ENCODE data around the gene ADGRV1.

ADGRV1 gene

DNA sequence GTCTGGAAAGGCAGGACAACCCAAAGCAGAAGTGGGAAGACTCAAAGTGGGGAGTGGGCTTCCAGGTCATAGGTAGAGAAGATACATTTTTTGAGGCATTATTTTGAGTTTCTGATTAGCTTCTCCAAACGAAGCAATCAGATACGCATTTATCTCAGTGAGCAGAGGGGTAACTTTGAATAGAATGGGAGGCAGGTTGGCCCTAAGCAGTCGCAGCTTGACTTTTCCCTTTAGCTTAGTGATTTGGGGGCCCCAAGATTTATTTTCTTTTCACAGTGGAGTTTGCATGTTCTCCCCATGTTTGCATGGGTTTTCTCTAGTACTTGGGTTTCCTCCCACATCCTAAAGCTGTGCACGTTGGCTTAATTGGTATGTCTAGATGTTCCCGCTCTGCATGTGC is 422.6 kb downstream of the ADGRV1 start:
- H3K27ac Mint-ChIP-seq = no peak overlapping the region
- TF ChIP-seq, protein P1, sequence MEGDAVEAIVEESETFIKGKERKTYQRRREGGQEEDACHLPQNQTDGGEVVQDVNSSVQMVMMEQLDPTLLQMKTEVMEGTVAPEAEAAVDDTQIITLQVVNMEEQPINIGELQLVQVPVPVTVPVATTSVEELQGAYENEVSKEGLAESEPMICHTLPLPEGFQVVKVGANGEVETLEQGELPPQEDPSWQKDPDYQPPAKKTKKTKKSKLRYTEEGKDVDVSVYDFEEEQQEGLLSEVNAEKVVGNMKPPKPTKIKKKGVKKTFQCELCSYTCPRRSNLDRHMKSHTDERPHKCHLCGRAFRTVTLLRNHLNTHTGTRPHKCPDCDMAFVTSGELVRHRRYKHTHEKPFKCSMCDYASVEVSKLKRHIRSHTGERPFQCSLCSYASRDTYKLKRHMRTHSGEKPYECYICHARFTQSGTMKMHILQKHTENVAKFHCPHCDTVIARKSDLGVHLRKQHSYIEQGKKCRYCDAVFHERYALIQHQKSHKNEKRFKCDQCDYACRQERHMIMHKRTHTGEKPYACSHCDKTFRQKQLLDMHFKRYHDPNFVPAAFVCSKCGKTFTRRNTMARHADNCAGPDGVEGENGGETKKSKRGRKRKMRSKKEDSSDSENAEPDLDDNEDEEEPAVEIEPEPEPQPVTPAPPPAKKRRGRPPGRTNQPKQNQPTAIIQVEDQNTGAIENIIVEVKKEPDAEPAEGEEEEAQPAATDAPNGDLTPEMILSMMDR (IDR thresholded peaks at IDR 0.05; ENCODE audit: unreplicated experiment in 3 of 3) = no peak
- H3K9me3 Mint-ChIP-seq = no peaks in the 10 kb centered on the region
- H3K4me1 Mint-ChIP-seq = peaks cover 10% of the 10 kb centered on the region
- peaks cover 6% of the 10 kb centered on the region for H3K27me3 Mint-ChIP-seq (ENCODE audit: low read depth)
- no peaks in the 10 kb centered on the region for H3K36me3 Mint-ChIP-seq (ENCODE audit: low read depth)
- H3K4me3 Mint-ChIP-seq = no peak overlapping the region

DNA sequence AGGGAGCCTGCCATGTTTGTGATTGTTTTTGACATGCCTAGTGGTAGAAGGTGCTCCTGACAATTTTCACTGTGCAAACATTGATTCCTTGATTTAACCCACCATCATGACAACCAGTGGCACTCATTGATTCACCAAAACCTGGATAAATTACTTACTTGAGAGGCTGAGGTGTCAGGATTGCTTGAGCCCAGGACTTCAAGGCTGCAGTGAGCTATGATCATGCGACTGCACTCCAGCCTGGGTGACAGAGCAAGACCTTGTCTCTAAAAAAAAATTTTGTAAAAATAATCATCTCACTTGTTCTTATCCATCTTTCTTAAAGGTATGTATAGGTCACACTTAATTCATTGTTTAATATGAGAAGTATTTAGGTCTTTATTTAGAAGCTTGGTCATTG is 423.2 kb downstream of the ADGRV1 start:
- no peak overlapping the region for H3K27ac Mint-ChIP-seq
- peaks cover 6% of the 10 kb centered on the region for H3K27me3 Mint-ChIP-seq (ENCODE audit: low read depth)
- no peak overlapping the region for H3K4me3 Mint-ChIP-seq
- no peaks in the 10 kb centered on the region for H3K9me3 Mint-ChIP-seq
- H3K36me3 Mint-ChIP-seq (ENCODE audit: low read depth) = no peaks in the 10 kb centered on the region
- TF ChIP-seq, protein P1 (IDR thresholded peaks at IDR 0.05; ENCODE audit: unreplicated experiment in 3 of 3) = no peak
- peaks cover 10% of the 10 kb centered on the region for H3K4me1 Mint-ChIP-seq

DNA sequence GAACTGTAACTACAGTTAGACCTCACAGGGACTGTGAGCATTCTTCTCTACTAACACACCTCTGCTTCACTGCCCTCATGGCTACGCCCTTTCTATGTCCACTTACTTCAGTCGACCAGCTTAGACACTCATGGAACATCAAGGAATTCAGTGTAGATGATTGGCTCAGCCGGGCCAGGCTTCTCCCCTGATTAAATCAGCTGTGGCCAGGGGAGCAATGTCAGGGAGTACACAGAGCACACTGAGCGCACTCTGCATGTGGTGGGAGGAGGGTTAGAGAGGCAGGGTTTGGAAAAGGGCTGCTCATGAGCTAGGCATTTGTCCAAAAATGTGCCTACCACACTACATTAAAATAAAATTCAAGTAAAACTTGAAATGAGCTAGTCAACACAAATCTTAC is 424.0 kb downstream of the ADGRV1 start:
- Mint-ChIP-seq H3K4me3 (no peak overlapping the region), H3K4me1 (peaks cover 10% of the 10 kb centered on the region), H3K9me3 (no peaks in the 10 kb centered on the region), H3K27ac (no peak overlapping the region), H3K36me3 (ENCODE audit: low read depth) (no peaks in the 10 kb centered on the region), H3K27me3 (ENCODE audit: low read depth) (peaks cover 6% of the 10 kb centered on the region)
- TF ChIP-seq, protein P1 (IDR thresholded peaks at IDR 0.05; ENCODE audit: unreplicated experiment in 3 of 3) = no peak

DNA sequence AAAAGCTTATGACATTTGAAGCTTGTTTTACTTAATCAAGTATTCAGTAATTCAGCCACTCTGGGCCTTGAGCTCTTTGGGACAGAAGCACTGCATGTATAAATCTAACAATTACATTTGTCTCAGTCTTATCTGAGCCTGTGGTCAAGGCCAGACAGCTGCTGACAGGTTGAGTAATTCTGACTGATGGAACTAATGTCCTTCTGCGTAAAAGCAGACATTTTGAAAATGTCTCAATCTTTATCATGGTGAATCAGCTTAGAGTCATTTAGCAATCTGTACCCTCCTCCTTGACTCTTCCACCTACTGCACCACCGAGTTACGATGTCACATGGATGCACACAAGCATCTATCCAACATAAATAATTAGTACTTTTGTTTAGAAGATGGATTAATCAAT is 424.6 kb downstream of the ADGRV1 start:
- no peak overlapping the region for H3K27ac Mint-ChIP-seq
- H3K9me3 Mint-ChIP-seq = no peaks in the 10 kb centered on the region
- no peak overlapping the region for H3K4me3 Mint-ChIP-seq
- TF ChIP-seq, protein P1 (IDR thresholded peaks at IDR 0.05; ENCODE audit: unreplicated experiment in 3 of 3) = no peak
- peaks cover 6% of the 10 kb centered on the region for H3K27me3 Mint-ChIP-seq (ENCODE audit: low read depth)
- peaks cover 4% of the 10 kb centered on the region for H3K36me3 Mint-ChIP-seq (ENCODE audit: low read depth)
- peaks cover 10% of the 10 kb centered on the region for H3K4me1 Mint-ChIP-seq

DNA sequence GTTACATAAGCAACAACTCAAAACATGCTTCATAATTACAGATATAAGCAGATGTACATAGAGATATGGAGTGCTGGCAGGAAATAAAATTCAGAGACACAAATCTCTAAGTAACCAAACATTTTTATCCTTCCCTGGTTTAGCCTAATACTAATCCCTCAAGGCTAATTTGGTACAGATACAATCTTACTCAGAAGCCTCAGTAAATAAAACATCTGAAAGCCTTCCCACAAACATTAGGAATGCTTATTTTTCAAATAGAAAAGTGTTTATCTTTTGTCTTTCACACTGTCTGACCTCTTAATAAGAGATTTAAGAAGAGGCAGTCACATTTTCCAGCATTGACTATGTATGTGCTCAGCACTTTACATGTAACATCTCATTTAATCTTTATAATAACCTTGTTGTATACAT is 425.1 kb downstream of the ADGRV1 start:
- H3K27me3 Mint-ChIP-seq (ENCODE audit: low read depth) = peaks cover 6% of the 10 kb centered on the region
- TF ChIP-seq, protein P1 (IDR thresholded peaks at IDR 0.05; ENCODE audit: unreplicated experiment in 3 of 3) = no peak
- no peaks in the 10 kb centered on the region for H3K9me3 Mint-ChIP-seq
- H3K4me1 Mint-ChIP-seq = peaks cover 10% of the 10 kb centered on the region
- no peak overlapping the region for H3K4me3 Mint-ChIP-seq
- H3K36me3 Mint-ChIP-seq (ENCODE audit: low read depth) = peaks cover 4% of the 10 kb centered on the region
- no peak overlapping the region for H3K27ac Mint-ChIP-seq

DNA sequence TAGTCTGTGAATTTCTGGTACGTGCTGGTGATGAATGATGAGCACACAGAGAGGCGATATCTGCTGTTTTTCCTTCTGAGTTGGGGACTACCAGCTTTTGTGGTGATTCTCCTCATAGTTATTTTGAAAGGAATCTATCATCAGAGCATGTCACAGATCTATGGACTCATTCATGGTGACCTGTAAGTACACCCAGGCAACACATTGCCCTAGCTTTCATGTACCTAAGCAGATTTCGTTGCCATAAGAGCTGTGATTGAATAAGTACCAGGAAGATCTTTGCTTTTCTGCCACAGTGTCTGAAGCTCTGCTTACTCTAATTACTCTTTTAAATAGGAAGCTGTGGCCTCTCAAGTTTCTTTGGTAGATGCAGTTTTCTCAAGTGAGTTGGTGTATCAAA is 426.7 kb downstream of the ADGRV1 start:
- Mint-ChIP-seq H3K36me3 (ENCODE audit: low read depth) (peaks cover 10% of the 10 kb centered on the region), H3K27ac (no peak overlapping the region), H3K4me3 (no peak overlapping the region), H3K9me3 (peaks cover 3% of the 10 kb centered on the region), H3K4me1 (peaks cover 10% of the 10 kb centered on the region), H3K27me3 (ENCODE audit: low read depth) (peaks cover 4% of the 10 kb centered on the region)
- TF ChIP-seq, protein P1 (IDR thresholded peaks at IDR 0.05; ENCODE audit: unreplicated experiment in 3 of 3) = no peak
